Activated naive CD4-positive, alpha-beta T cell treated with anti-CD3 and anti-CD28 coated beads, Interleukin-2, amount 50 U/mL, for 24 hours (primary cell): Measurements from ENCODE around the gene ENTR1.

Source experiments
- H3K27ac Mint-ChIP-seq: one replicate; pipeline ENCODE4 v1.8.0; 2021; ENCODE audit warnings: mild to moderate bottlenecking, mixed read lengths
- H3K27me3 Mint-ChIP-seq: one replicate; pipeline ENCODE4 v1.8.0; 2021; ENCODE audit warnings: mixed read lengths
- H3K36me3 Mint-ChIP-seq: one replicate; pipeline ENCODE4 v1.8.0; 2021; ENCODE audit warnings: mixed read lengths
- H3K4me1 Mint-ChIP-seq: one replicate; pipeline ENCODE4 v1.8.0; 2021; ENCODE audit warnings: mixed read lengths
- H3K4me3 Mint-ChIP-seq: one replicate; pipeline ENCODE4 v1.8.0; 2021; ENCODE audit warnings: mild to moderate bottlenecking, mixed read lengths
- H3K9me3 Mint-ChIP-seq: one replicate; pipeline ENCODE4 v1.8.0; 2021; ENCODE audit warnings: mixed read lengths

The ENTR1 gene

GRCh38 chr9:136368190-136368589 is 42.2 kb downstream of the ENTR1 start:
- Mint-ChIP-seq H3K9me3 (no peaks in the 10 kb centered on the region), H3K4me1 (no peaks in the 10 kb centered on the region), H3K27me3 (peaks cover 2% of the 10 kb centered on the region), H3K36me3 (no peaks in the 10 kb centered on the region), H3K27ac (no peak overlapping the region), H3K4me3 (no peak overlapping the region)

DNA sequence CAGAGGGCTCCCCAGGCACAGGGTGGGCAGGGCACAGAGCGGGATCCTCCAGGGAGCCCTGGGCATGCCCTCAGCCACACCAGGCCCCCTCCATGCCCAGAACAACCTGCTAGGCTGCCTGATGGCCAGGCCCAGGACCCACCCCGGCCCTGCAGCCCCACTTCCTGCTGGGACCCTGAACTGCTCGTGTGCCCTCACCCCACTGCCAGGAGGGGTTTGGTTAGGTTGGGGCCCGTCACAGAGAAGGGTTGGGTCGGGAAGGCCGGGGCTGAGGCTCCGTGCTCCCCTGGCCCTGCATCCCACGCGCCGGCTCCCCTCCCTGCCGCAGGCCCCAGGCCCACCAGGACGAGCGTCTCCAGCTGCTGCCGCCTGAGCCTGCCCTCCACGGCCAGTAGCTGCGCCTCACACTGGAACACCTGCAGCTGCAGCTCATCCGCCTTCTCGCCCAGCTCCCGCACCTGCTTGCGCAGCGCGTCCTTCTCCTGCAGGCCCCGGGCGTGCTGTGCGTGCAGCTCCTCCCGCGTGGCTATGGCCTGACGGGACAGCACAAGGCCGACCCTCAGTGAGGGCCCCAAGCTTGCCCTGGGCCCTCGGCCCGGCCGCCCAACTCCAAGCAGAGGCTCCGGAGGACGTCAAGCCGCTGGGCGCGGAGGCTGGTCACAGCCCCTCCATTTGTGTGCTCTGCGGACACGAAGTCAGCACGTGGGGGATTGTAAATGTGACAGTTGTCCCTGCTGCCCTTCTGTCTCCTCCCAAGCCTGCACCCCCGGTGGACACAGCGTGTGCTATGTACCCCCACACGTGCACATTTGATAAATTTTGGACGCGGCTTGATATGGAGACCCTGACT is 42.9 kb downstream of the ENTR1 start:
- H3K27ac Mint-ChIP-seq = no peak overlapping the region
- no peaks in the 10 kb centered on the region for H3K27me3 Mint-ChIP-seq
- no peak overlapping the region for H3K4me3 Mint-ChIP-seq
- no peaks in the 10 kb centered on the region for H3K9me3 Mint-ChIP-seq
- H3K4me1 Mint-ChIP-seq = peaks cover 5% of the 10 kb centered on the region
- no peaks in the 10 kb centered on the region for H3K36me3 Mint-ChIP-seq

DNA sequence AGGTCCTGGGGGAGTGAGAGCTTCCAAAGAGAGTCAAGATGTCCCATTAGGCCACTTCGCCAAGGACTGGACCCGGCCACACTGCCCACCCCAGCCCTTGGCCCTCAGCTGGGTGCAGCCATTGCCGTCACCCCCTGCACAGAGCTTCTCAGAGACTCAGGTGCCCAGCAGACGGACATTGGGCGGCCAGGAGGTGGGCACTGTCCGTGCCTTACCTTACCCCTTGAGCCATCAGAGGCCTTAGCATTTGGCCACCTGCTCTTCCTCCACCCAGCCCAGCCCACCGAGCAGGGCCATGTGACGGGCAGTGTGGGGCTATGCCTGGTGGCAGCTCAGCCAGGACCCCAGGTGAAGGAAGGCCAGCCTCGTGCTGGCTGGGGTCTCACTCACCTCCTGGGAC is 43.6 kb downstream of the ENTR1 start:
- H3K9me3 Mint-ChIP-seq = no peaks in the 10 kb centered on the region
- no peaks in the 10 kb centered on the region for H3K27me3 Mint-ChIP-seq
- no peak overlapping the region for H3K27ac Mint-ChIP-seq
- peaks cover 6% of the 10 kb centered on the region for H3K4me1 Mint-ChIP-seq
- H3K36me3 Mint-ChIP-seq = no peaks in the 10 kb centered on the region
- no peak overlapping the region for H3K4me3 Mint-ChIP-seq

DNA sequence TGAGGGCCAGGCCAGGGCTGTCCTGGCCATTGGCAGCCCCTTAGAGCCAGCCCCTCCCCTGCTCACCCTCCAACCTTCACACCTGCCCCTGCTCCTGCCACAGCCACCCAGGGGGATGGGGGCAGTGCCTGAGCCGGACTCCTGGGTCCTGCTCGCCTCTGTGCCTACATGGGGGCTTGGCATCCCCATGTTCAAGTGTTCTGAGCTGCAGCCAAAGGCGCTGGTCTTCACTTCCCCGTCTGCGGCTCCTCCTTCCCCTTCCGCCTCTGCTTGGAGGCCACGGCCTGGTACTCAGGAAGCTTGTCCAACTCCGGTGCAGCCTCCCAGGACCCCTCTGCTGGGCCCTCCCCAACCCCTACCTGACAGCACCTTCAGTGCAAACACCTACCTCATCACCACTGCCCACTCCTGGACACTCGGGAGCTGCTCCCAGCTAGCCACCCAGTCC is 44.6 kb downstream of the ENTR1 start:
- H3K4me1 Mint-ChIP-seq = peaks cover 6% of the 10 kb centered on the region
- no peaks in the 10 kb centered on the region for H3K36me3 Mint-ChIP-seq
- no peak overlapping the region for H3K27ac Mint-ChIP-seq
- H3K4me3 Mint-ChIP-seq = no peak overlapping the region
- H3K27me3 Mint-ChIP-seq = no peaks in the 10 kb centered on the region
- H3K9me3 Mint-ChIP-seq = no peaks in the 10 kb centered on the region

- no peak overlapping the region for H3K4me3 Mint-ChIP-seq
- peaks cover 6% of the 10 kb centered on the region for H3K4me1 Mint-ChIP-seq
- no peak overlapping the region for H3K27ac Mint-ChIP-seq
- no peaks in the 10 kb centered on the region for H3K36me3 Mint-ChIP-seq
- no peaks in the 10 kb centered on the region for H3K9me3 Mint-ChIP-seq
- H3K27me3 Mint-ChIP-seq = no peaks in the 10 kb centered on the region
Measured at GRCh38 chr9:136364942-136365774, 45.3 kb downstream of the ENTR1 start.

DNA sequence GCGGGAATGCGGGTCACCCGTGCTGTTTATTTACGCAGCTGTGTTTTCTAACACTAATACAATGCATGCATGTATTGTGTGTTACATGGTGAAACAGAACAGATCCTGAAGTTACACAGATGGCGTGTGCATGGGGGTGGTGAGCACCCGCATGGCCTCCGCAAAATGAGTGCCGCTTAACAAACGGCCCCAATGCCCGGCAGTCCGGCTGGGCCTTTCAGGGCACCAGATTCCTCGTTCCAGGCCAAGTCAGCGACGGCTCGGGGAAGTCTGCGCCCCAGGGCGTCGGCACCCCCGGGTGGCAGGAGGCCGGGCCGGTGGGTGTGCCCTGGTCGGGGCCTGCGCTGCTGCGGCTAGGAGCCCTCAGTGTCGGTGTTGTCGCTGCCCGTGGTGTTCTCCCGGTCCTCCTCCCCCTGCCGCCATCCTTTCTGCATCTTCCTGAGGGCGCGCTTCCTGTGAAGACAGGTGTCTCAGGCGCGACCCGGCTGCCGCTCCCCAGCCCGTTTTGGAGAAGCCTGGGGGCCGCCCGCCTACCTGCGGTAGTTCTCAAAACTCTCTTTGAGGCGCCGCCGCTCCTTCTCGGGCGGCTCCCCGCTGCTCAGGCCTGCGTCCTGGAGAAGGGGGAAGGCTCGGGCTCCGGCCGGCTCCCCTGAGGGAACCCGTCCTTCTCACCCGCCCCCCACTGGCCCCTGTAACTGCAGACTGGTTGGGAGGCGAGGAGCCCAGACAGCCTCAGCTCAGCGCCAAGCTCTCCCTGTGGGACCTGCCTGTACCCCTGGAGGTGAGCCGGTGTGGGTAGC is 46.3 kb downstream of the ENTR1 start:
- Mint-ChIP-seq H3K9me3 (no peaks in the 10 kb centered on the region), H3K27ac (no peak overlapping the region), H3K4me1 (peaks cover 6% of the 10 kb centered on the region), H3K4me3 (peak overlapping the region; percentile 57), H3K36me3 (no peaks in the 10 kb centered on the region), H3K27me3 (no peaks in the 10 kb centered on the region)

DNA sequence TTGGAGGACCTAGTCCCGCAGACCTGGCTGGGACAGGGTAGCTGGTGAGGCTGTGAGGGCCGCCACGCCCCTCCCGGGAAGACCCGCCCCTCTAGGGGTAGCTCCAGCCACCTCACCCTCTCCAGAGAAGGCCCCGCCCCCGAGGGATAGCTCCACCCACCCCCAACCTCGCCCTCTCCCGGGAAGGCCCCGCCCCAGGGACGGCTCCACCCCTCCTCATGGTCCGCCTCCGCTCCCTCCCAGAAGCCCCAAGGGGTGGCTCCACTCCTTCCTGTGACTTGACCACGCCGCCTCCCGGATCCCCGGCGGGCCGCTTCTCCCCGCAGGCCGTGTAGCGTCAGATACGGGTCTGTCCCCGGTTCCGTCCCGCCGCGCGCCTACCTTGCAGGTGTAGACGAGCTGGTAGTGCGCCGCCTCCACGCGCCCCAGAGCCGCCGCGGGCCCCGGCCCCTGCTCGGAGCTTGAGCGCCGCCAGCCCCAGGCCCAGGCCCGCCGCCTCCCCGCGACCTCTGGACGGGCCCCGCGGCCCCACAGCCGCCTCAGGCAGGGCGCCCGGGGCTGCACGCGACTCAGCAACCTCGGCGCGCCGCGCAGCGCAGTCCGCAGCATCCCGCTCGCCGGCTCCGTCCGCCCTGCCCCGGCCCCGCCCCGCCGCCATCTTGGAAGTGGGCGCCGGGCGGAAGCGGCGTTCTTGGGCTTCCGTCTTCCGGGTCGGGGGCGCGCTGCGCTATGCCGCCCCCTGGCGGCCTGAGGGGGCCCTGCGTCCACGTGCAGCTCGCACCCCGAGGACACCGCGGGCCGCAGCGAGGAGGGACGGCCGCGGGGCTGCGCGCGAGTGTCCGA is 47.1 kb downstream of the ENTR1 start, which contains the start of gene DNLZ:
DNLZ (minus strand) TSS at position 639 of the 843 bp plus-strand sequence; CDS start at position 609, 30 bp downstream.
- Mint-ChIP-seq H3K36me3 (no peaks in the 10 kb centered on the region), H3K4me3 (peak within 1 kb of the TSS; percentile 87), H3K9me3 (no peaks in the 10 kb centered on the region), H3K27ac (peak within 1 kb of the TSS; percentile 81), H3K4me1 (peaks cover 6% of the 10 kb centered on the region), H3K27me3 (no peaks in the 10 kb centered on the region)

DNA sequence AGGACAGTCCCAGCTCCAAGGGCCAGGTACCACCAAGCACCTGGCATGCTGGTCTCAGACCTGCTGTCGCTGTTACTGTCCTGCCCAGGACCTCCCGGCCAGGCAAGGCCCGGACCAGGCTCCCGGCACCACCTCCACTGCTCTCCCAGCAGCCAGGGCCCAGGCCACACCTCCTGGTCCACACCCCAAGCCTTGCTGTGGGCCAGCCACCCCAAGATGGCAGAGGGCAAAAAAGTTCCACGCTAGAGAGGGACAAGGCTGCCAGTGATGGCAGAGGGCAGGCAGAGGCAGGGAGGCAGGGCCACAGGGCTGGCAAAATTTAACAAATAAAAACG is 48.0 kb downstream of the ENTR1 start:
- no peaks in the 10 kb centered on the region for H3K36me3 Mint-ChIP-seq
- no peaks in the 10 kb centered on the region for H3K9me3 Mint-ChIP-seq
- H3K4me3 Mint-ChIP-seq = peak overlapping the region; percentile 87
- H3K4me1 Mint-ChIP-seq = peaks cover 6% of the 10 kb centered on the region
- no peaks in the 10 kb centered on the region for H3K27me3 Mint-ChIP-seq
- no peak overlapping the region for H3K27ac Mint-ChIP-seq

DNA sequence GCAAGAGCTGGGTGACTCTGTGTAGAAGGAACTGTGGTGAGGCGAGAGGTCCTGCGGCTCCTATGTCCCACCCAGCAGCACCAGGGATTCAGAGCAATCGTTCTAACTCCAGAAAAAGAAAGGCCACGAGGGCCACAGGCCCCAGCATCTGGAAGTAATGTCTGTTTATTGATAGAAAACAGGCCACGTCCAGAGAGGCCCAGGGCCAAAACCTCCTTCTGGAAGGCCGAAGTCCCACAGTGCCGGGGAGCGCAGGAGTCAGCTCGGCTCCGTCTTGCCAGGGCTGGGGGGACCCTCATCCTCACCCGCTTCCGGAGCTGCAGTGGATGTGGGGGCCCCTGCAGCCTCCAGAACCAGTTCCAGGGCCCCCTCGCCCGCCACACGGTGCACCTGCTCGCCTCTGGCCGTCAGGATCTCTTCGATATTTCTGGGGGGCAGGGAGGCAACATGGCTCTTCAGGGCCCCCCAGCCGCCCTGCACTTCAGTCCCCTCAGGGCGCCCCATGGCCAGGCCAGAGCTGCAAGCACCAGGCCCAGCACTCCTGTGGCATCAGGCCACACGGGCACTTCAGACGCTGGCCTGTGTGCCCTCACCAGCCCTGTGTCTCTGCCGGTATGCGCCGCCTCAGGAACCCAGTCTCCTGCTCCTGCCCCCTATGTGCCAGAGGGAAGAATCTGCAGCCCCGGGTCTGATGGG is 48.5 kb downstream of the ENTR1 start:
- no peaks in the 10 kb centered on the region for H3K36me3 Mint-ChIP-seq
- no peaks in the 10 kb centered on the region for H3K27me3 Mint-ChIP-seq
- no peak overlapping the region for H3K4me3 Mint-ChIP-seq
- peaks cover 6% of the 10 kb centered on the region for H3K4me1 Mint-ChIP-seq
- H3K27ac Mint-ChIP-seq = no peak overlapping the region
- no peaks in the 10 kb centered on the region for H3K9me3 Mint-ChIP-seq

DNA sequence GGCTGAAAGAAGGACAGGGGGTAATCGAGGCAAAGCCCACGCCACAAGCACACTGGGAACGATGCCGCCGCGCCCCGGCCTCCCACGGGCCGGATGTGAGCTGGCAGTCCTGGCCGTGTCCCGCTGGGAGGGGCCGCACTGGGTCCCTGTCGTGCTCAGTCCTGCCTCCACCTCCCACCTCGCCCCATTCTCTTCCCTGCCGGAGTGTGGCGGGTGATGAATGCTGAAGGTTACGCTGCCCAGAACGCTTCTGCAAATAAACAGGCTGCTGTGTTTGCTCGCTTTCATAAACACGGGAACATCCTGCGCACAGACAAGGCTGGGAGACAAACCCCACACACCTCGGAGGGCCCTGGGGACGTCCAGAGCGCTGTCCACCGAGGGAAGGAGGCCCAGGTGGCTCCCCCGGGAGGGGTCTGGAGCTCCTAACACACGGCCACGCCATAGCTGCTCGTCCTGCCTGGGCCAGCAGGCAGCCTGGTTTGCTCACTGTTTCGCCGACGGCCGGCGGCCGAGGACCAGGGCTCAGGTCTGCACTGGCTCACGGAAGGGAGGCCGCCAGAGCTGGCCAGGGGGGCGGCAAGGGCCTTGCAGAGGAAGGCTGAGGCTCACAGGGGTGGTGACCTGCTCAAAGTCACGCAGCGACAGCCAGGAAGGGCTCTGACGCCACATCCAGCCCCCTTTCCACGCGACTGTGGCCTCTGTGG is 49.2 kb downstream of the ENTR1 start:
- Mint-ChIP-seq H3K4me3 (no peak overlapping the region), H3K27me3 (no peaks in the 10 kb centered on the region), H3K9me3 (no peaks in the 10 kb centered on the region), H3K27ac (no peak overlapping the region), H3K36me3 (no peaks in the 10 kb centered on the region), H3K4me1 (peaks cover 6% of the 10 kb centered on the region)

- no peaks in the 10 kb centered on the region for H3K36me3 Mint-ChIP-seq
- H3K4me3 Mint-ChIP-seq = no peak overlapping the region
Measured at GRCh38 chr9:136359774-136360718, 50.4 kb downstream of the ENTR1 start.

GRCh38 chr9:136358888-136359287 is 51.5 kb downstream of the ENTR1 start:
- Mint-ChIP-seq H3K27me3 (no peaks in the 10 kb centered on the region), H3K36me3 (no peaks in the 10 kb centered on the region)

More at GRCh38 chr9:136359774-136360718, 50.4 kb downstream of the ENTR1 start:
- peak overlapping the region; percentile 8 for H3K27ac Mint-ChIP-seq
- no peaks in the 10 kb centered on the region for H3K27me3 Mint-ChIP-seq
- H3K4me1 Mint-ChIP-seq = peaks cover 6% of the 10 kb centered on the region
- no peaks in the 10 kb centered on the region for H3K9me3 Mint-ChIP-seq

GRCh38 chr9:136358016-136358415 is 52.4 kb downstream of the ENTR1 start:
- H3K4me3 Mint-ChIP-seq = no peak overlapping the region

More at GRCh38 chr9:136358888-136359287, 51.5 kb downstream of the ENTR1 start:
- Mint-ChIP-seq H3K9me3 (no peaks in the 10 kb centered on the region), H3K27ac (no peak overlapping the region), H3K4me1 (peaks cover 6% of the 10 kb centered on the region), H3K4me3 (no peak overlapping the region)

More at GRCh38 chr9:136358016-136358415, 52.4 kb downstream of the ENTR1 start:
- peaks cover 6% of the 10 kb centered on the region for H3K4me1 Mint-ChIP-seq
- H3K27ac Mint-ChIP-seq = no peak overlapping the region
- H3K27me3 Mint-ChIP-seq = no peaks in the 10 kb centered on the region
- H3K36me3 Mint-ChIP-seq = no peaks in the 10 kb centered on the region
- H3K9me3 Mint-ChIP-seq = no peaks in the 10 kb centered on the region
